ENCODE measurements around the gene HEPACAM.

DNA sequence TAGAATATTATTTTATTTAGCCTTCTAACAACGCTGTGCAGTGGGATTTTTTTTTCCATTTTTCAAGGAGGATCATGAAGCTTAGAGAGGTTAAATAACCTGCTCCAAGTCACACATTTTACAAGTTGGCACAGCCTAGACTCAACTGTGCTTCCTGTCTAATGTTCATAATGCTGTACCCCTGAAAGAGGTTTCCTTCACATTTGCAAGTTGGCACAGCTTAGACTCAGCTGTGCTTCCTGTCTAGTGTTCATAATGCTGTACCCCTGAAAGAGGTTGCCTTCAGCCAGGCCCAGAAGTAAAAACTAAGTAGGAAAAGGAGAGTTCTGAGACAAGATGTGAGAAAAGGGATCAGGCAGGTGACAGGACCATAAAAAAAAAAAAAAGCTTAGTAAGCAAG lies 7.9 kb upstream of the HEPACAM start:
- TF ChIP-seq POLR2A (IDR thresholded peaks at IDR 0.05; ENCODE audit: low read length) = no peak
- no peak for TF ChIP-seq GATA1 (IDR thresholded peaks at IDR 0.05; ENCODE audit: low read depth, low read length)
